Measurements from ENCODE around the gene TNRC6A.

GRCh38 chr16:24701521-24701951 lies 27.9 kb upstream of the TNRC6A start:
- TF ChIP-seq POLR2A (IDR thresholded peaks at IDR 0.05; ENCODE audit: low read depth, low read length) (no peak), TAF1 (IDR thresholded peaks at IDR 0.05; ENCODE audit: borderline replicate concordance, low read depth, low read length) (no peak), POLR2AphosphoS5 (IDR thresholded peaks at IDR 0.05; ENCODE audit: low read depth, low read length) (no peak)
